NCI-H1930 (cell line): ENCODE measurements around the gene NCK2.

Source experiments
- DNase-seq, 2 experiments: peaks; one replicate each; lab custom pipeline; 2025; lab: John Stamatoyannopoulos, UW

NCK2 gene

DNA sequence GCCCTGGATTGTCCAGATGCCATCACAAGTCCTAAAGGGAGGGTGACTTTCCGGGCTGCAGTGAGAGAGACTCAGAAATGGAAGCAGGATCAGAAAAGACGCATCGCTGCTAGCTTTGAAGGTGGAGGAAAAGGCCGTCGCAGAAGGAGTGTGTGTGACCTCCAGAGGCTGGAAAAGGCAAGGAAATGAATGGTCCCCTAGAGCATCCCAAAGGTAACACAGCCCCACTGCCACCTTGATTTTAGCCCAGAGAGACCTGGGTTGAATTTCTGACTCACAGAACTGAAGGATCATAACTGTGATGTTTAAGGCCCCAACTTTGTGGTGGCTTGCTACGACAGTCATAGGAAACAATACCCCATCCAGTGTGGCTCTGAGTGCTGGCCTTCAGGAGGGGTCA is 8.6 kb upstream of the NCK2 start:
- no peak for DNase-seq

DNA sequence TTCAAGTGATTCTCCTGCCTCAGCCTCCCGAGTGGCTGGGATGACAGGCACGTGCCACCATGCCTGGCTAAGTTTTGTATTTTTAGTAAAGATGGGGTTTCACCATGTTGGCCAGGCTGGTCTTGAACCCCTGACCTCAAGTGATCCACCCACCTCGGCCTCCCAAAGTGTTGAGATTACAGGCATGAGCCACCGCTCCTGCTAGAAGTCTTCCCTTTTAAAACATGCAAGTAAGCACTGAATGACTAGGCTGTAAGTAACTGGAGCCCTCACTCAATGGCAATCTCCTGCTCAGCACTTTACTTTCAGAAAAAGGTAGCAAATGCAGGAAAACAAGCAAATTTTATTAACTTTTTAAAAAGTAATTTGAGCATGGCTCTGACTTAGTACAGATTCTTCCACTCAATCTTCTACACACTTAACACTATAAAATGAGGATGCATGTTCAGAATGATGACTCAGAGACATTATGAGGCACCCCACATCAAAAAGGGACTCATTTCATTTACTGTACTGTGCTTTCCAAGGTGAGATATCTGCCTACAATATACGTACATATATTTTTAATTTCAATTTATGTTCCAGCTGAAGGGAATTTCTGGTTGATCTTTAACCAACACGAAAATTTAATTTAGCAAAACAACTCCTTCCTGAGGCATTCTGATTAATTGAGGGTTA is 6.6 kb upstream of the NCK2 start:
- no peak for DNase-seq

DNA sequence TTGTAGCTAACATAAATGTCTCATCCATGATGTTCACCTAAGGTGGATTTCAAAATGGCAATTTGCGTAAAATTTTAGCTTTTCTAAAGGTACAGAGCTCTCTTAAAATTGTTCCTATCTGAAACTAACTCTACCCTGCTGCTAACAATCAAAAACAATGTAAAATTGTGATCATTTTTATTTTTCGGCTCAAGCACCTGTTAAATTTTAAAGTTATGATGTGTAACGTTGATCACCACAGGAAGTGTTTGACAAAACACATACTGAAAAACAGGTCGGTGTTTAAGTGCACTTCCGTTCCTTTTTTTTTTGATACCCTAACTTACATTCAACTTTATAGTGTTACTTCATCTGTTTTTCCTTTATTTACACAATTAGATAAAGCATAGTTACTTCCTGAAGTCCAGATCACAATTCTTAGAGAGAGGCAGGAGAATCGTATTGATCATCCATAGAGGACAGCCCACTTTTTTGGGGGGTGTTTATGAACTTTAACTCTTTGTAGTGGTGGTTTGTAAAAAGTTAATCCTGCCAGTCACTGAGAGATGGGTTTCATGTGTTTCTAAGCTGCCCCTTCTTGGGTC is 6.0 kb upstream of the NCK2 start:
- no peak for DNase-seq

DNA sequence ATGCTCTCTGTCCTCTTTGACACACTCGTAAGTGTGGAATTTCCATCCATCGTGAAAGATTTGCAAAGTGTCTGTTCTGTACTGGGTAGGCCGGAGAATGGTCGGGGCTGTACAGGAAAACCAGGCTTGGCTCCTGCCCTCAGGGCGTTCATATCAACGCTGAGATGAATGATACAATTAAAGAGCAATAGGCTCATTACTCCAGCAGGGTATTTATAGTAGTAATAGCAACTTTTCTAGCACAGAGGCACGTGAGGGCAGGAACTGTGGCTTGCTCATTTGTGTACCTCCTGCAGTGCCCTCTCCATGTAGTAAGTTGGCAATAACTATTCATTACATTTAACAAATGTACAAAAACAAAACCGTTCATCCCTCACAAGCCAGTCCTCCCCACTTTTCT is 5.3 kb upstream of the NCK2 start:
- no peak for DNase-seq

DNA sequence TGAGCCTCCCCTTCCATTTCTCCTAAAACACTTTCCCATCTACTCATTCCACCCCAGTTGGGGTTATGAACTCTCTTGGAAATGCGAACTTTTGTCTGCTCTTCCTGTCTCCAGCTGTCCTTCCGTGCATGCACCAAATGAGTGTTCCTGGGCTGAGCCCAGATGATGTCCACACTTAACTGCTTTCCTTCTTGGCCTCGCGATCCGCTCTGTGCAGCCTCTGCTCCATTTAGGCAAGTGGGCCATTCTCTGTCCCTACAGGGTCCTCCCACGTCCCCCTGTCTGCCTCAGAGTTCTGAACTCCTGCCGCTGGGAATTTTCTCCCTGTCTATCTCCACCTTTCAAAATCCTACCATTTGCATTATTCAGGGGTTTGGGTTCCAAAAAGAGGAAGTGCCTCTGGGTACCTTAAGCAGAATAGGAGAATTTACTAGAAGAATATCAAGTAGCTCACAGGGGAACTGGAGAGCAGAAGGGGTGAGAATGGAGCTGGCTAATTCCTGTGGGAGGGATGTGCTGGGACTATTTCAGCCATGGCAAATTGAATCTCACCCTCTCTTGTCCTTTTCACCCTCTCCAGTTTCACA is 4.7 kb upstream of the NCK2 start:
- no peak for DNase-seq

DNA sequence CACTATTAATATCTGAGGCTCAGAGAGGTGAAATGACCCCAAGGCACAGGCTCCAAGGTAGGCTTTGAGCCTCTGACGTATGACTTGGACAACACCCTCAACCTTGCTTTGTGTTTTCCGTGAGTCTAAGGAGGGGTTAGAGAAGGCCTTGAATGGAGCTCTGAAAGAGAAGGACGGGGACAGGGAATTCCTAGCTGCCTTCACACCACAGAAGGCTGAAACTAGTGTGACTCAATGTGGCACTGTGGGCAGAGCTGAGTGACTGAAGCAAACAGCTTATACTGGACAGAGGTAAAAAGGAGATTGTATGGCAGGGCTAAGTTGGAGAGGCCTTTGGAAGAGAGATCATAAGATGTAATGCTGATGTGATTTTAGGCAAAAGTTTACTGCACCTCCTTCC is 3.5 kb upstream of the NCK2 start:
- DNase-seq: no peak

DNA sequence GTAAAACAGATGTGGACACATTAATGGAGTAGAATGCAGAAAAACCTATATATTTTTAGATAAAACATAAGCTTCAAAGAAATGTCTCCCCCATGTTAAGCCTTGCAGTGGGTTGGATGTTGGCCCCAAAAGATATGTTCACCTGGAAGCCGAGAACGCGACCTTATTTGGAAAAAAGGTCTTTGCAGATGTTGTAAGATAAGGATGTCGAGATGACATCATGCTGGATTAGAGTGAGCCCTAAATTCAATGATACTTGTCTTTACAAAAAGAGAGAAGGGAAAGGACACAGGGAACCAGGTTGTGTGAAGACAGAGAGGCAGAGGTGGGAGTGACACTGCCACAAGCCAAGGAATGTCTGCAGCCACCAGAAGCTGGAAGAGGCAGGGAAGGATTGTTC is 3.1 kb upstream of the NCK2 start:
- DNase-seq: no peak

DNA sequence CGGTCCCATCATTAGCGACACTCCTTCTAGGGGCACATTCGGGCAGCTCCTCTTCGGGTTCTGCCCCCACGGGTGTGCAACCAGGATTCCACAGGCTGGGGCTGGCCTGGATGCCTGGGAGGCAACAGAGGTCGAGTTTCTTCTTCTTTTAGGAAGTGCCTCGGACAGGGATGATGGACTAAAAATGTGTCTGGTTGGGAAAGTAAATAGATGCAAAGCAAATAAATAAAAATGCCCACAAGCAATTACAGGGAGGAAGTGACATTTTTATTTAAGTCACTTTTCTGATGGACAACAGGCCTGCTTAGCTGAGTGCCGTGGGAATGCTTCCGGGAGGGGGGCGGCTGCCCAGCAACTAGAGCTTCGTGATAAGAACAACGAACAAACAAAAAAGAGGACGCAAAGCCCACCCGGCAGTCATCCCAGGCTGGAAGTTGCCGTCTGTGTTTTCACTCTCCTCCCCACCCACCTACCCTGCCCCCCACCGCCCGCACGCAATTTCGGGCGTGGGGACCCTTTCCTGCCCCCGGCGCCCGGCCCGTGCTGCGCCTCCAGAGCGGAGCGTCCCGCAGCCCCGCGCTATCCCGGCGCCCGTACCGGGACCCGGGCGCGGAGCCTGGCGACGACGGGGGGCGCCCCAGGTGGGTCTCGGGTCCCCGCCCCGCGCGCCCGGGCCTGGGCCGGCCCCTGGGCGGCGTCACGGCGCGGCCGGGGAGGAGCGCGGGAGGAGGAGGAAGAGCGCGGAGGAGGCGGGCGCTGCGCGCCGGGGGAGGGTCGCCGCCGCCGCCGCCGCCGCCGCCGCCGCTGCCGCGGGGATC is 412 bp upstream of the NCK2 start:
- peak; percentile 23 to 72 for DNase-seq

DNA sequence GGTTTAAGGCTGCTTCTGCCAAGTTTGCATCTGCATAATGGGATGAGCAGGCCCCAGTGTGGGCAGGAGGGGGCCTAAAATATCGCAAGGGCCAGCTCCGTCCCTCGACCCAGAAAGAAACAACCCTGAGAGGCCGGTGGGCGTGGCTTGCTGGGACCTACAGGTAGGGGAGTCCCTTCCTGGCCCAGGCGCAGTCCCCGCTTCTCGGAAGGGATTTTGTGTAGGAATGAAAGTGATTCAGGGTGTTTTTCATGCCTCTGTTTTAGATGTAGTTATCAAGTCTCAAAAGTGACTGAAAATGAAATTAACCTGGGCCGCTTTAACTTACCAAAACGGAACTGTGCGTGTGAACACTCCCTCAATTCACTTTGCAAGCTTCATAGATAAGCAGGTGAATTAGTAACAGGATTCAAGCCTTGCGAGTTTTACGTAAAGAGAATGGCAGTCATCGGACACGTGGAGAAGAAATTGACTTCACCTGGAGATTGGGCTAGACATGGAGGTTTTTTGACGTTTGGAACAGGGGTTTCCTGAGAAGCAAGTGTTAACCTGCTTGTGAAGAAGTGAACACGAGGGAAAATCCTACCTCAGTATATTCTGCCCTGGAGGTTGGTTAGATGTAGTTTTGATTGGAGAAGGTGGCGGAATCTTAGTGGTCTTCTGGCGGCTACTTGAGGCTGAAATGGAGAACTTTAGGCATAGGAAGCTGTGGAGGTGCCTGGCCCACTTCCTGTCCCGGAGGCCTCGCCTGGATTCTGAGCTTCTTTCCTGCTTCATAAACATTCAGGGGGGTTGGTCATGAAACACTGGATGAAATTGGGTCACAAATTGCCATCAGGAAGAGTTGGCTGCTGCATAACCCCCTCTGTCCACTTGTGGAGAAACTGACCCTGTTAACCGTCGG is 1.7 kb downstream of the NCK2 start:
- DNase-seq: no peak

DNA sequence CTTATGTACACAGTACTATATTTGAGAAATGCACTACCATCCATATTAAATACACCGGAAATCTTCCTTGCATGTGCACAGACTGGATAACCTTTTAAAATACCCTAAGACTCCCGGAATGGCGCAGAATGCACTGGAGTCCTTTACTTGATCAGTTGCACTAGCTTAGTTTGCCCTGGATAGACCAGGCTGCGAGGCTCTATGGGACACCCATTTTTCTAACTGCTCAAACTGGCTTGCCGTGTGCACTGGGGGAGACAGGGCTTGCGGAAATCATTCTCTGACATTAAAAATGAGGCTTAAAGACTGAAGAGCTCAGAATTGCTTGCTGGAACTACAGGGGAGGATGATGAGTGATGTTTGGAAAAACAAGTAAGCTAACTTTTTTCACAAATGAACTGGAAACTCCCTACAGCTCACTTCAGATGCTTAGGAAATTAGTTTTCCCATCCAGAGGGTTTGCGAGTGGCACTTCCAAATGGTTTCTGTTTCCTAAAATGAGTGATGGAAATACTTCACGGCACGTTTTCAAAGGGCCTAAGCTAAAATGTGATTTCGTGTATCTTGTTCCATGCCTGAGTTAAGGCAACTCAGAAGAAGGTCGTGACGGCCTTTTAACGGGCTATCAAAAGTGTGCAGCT is 2.7 kb downstream of the NCK2 start:
- no peak for DNase-seq

DNA sequence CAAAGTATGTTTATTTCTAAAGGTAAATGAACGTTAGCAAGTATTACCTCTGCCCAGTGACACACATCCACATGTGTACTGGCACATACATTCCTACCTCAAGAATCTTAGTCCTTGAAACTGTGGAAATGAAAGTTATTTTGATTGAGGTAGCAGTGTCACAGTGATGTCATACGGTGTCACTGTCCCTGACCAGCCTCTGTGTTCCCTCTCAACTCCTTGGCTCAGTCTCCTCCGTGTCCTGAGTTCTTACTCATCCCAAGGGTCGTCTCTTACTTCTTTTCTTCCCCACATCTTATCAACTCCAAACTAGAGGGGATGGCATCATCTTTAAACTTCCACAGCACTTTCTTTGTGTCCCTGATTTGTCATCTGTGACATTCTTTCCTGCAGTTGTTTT is 3.3 kb downstream of the NCK2 start:
- DNase-seq: no peak

DNA sequence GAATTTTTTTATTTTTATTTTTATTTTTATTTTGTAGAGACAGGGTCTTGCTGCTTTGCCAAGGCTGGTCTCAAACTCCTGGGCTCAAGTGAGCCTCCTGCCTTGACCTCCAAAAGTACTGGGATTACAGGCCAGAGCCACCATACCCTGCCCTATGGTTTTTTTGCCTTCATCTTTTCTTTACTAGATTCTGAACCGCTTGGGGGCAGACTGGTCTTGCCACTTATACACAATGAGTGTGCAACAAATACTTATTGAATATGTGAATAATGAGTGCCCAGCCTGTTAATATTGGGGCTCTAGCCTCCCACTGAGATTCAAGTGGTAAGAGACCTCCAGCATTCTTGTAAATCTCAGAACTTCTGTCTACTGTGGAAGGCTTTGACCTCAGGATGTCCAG is 3.9 kb downstream of the NCK2 start:
- no peak for DNase-seq

DNA sequence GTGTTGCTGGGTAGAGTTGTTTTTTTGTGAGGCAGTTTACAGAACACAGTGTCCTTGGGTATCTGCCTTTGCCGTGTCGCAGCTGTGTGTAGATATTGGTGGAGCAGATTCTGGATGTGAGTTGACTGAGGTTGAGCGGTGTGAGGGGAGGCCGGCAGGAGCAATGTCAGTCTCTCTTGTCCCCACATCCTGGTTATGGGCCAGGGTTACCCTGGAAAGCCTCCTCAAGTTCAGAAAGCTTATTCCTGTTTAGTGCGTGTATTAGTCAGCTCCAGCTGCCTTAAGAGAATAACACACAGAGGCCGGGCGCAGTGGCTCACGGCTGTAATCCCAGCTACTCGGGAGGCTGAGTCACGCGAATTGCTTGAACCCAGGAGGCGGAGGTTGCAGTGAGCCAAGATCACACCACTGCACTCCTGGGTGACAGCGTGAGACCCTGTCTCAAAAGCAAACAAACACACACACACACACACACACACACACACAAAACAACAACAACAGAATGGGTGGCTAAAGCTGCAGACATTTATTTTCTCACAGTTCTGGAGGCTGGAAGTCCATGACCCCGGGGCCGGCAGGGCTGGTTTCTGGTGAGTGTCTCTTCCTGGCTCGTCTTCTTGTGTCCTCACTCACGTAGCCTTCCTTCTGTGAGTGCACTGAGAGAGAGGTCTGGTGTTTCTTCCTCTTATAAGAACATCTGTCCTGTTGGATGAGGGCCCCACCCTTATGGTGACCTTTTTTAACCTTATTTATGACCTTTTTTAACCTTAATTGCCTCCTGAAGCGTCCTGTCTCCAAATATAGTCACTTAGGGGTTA is 5.1 kb downstream of the NCK2 start:
- no peak for DNase-seq

DNA sequence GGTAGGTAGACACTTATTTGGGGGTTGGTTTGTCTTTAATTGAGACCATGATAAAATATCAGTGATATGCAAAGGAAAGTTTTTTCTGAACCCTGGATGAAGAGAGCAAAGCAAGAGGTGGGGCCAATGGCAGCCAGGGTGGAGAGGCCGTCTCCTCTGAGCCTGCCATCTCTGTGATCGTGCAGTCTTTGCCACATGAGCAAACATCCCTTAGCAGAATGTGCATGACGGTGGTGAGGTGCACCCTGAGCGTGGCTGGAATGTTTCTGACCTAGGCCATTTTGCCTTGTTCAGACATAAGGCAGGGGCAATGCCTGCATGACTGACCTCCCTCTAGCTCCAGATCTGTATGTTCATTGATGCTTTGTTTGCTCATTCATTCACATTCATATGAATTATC is 6.0 kb downstream of the NCK2 start:
- no peak for DNase-seq

DNA sequence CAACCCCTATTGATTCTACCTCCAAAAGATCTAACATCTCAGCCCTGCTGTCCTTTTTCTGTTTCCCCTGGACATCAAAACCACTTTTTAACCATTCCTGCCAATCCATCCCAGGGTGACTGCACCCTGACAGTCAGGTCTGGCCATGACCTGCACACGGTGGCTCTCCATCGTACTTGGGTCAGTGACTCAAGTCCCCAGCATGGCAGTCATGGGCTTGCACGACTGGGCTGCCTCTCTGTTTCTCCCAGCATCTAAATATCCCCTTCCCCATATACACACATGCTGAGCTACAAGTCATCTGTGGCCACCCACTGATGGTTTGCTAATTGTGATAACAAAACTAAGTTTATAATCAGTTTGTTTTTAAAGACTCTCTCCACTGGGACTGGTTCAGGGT is 6.6 kb downstream of the NCK2 start:
- no peak for DNase-seq

DNA sequence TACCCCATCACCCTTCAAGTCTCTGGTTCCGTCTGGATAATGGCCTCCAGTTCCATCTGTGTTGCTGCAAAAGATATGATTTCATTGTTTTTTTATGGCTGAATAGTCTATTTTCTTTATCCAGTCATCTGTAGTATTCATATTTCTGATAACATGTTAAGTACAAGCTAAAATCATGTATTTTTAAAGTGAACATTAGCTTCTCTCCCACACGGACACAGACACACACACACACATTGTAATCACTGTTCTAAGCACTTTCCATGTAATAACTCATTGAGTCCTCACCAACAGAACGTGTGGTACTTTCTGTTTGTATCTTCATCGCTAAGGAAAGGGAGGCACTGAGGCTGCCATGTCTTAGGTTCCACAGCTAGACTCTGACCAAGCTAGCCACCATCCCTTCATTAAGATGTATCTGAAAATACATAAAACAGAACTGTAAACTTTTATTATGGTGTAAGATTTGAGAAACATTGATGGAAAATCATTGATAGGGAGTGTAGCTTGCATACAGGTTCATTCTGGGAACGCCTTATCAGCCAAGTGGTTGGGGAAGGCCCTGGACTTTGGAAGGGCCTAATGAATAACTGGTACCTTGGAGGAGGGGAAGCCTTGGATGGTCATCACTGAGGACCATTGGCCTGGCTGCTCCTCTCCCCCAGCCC is 8.1 kb downstream of the NCK2 start:
- no peak for DNase-seq

DNA sequence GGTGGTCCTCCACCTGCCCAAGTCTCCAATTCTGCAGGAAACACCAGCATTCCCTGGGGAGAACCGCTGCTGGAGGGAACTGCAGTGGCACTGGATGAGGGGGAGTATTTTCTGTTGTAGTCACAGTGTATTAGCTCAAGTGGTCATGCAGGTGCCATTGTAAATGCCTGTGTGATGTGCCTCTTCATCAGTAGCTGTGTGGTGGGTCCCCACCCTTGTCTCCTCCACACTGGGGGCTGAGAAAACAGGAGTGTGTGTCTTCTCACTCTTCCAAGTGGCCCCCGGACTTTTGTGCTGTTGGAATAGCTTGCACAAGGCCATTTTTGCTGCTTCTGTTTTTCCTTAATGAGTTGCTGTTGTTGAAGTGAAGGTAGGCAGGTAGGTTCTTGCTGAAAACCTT is 8.7 kb downstream of the NCK2 start:
- no peak for DNase-seq

DNA sequence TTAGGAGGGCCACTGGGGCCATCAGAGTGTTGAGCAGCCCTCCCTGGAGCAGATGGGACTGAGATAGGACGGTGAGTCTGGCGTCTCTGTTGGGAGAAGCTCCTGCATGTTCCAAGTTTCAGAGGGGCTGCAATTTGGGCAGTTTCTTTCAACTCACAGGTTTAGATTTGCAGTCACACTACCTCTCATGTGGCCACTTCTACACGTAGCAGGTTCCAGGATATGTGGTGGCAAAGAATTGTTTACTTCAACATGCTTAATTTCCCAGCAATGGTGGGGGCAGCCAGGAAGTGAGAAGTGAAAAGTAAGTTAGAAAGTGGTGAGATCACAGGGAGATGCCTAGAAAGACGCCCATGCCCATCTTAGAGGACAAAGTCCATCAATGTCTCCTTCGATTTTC is 9.3 kb downstream of the NCK2 start:
- no peak for DNase-seq

DNA sequence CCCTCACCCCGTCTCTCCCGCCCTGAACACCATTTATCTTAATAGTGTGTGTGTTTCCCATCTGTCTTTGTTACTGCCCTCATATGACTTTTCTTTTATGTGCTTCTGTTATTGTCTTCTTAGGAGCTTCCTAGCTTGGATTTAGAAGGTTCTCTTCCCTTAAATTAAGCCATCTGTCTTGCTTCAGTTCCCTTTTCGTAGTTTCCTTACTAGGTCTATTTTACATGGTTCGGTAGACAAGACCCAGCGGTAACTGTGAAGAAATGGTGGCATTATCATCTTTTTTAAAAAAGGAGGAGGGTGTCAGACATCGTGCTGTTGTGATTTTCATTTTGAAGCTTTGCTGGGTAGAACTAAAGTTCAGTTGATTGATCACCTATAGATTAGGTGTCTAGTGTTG is 10.3 kb downstream of the NCK2 start:
- DNase-seq: no peak

DNA sequence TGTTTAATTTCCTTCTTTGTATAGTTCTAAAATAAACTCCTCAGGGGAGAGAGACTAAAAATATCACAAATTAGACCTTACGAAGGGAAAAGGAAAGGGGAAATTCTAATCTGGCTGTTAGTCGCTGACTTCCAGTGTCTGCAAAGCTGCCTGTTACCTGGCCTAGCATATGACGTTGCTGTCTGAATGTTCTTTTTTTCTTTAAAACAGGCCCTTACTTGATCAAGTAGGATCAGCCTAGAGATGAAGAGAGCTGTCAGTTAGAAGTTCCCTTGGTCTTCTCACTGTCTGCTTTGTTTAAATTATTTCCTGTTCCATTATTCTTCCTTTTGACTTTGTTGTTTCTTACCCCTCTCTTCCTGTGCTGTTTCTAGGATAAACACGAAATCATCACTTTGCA is 11.2 kb downstream of the NCK2 start:
- no peak for DNase-seq
